ENCODE measurements around the gene AMN. TPM values are rescaled to one million over a fixed set of nuclear protein-coding genes. Genes with fewer than 3 reads are reported as not detected.

The AMN gene
- total RNA-seq, 1 donor, result 0.43 TPM

- no peak for TF ChIP-seq CTCF (IDR thresholded peaks at IDR 0.05; ENCODE audit: insufficient read depth, low read depth, low read length)
- DNase-seq (ENCODE audit: low read depth), result no peak
Observed at GRCh38 chr14:102970496-102970895, 48.0 kb downstream of the AMN start.

GRCh38 chr14:102971314-102971713 lies 48.9 kb downstream of the AMN start:
- H3K4me3 ChIP-seq (ENCODE audit: low read depth, low read length), result no peak overlapping the region
- no peak for TF ChIP-seq CTCF (IDR thresholded peaks at IDR 0.05; ENCODE audit: insufficient read depth, low read depth, low read length)
- no peak for DNase-seq (ENCODE audit: low read depth)

More at GRCh38 chr14:102970496-102970895, 48.0 kb downstream of the AMN start:
- H3K4me3 ChIP-seq (ENCODE audit: low read depth, low read length), result no peak overlapping the region

- TF ChIP-seq CTCF (IDR thresholded peaks at IDR 0.05; ENCODE audit: insufficient read depth, low read depth, low read length), result no peak
- no peak for DNase-seq (ENCODE audit: low read depth)
- no peak overlapping the region for H3K4me3 ChIP-seq (ENCODE audit: low read depth, low read length)
Observed at GRCh38 chr14:102971836-102972606, 49.6 kb downstream of the AMN start.

GRCh38 chr14:102973706-102974285 lies 51.3 kb downstream of the AMN start:
- no peak for DNase-seq (ENCODE audit: low read depth)
- no peak overlapping the region for H3K4me3 ChIP-seq (ENCODE audit: low read depth, low read length)
- no peak for TF ChIP-seq CTCF (IDR thresholded peaks at IDR 0.05; ENCODE audit: insufficient read depth, low read depth, low read length)

GRCh38 chr14:102975662-102976061 lies 53.2 kb downstream of the AMN start:
- no peak for DNase-seq (ENCODE audit: low read depth)
- H3K4me3 ChIP-seq (ENCODE audit: low read depth, low read length), result no peak overlapping the region
- TF ChIP-seq CTCF (IDR thresholded peaks at IDR 0.05; ENCODE audit: insufficient read depth, low read depth, low read length), result no peak

GRCh38 chr14:102977475-102977874 lies 55.0 kb downstream of the AMN start:
- no peak for TF ChIP-seq CTCF (IDR thresholded peaks at IDR 0.05; ENCODE audit: insufficient read depth, low read depth, low read length)
- no peak overlapping the region for H3K4me3 ChIP-seq (ENCODE audit: low read depth, low read length)
- DNase-seq (ENCODE audit: low read depth), result no peak
